Progenitor cell of endocrine pancreas (in vitro differentiated cells): ENCODE measurements around the gene MIS12. TPM values are rescaled to one million over a fixed set of nuclear protein-coding genes. Genes with fewer than 3 reads are reported as not detected.

ENCODE experiments used
- DNase-seq: peaks from one replicate; pipeline ENCODE4 v3.0.0; 2021; ENCODE audit warnings: low spot score; ENCODE audit not compliant: unreplicated experiment
- H3K27ac Mint-ChIP-seq: 2 replicates; pipeline ENCODE4 v1.8.0; 2021; ENCODE audit warnings: mild to moderate bottlenecking, moderate library complexity, mixed read lengths
- H3K27me3 Mint-ChIP-seq: 2 replicates; pipeline ENCODE4 v1.8.0; 2021; ENCODE audit warnings: mixed read lengths
- H3K36me3 Mint-ChIP-seq: 2 replicates; pipeline ENCODE4 v1.8.0; 2022; ENCODE audit warnings: mixed read lengths; ENCODE audit not compliant: insufficient read depth
- H3K4me1 Mint-ChIP-seq: 2 replicates; pipeline ENCODE4 v1.8.0; 2021; ENCODE audit warnings: low read depth, mixed read lengths
- H3K4me3 Mint-ChIP-seq: 2 replicates; pipeline ENCODE4 v1.8.0; 2021; ENCODE audit warnings: low read depth, mild to moderate bottlenecking, moderate library complexity, mixed read lengths
- H3K9me3 Mint-ChIP-seq: 2 replicates; pipeline ENCODE4 v1.8.0; 2021; ENCODE audit warnings: low read depth, mixed read lengths
- total RNA-seq: library from RNA; stranded (reverse); gene quantifications from 2 replicates; pipeline ENCODE4 v1.2.1, GENCODE V29; 2021
- TF ChIP-seq, protein P1 (sequence below): fragments of 200-600 bp; sonication (generic); IDR thresholded peaks from one replicate; pipeline ENCODE4 v1.5.0; 2021; ENCODE audit warnings: antibody characterized with exemption, mild to moderate bottlenecking; ENCODE audit not compliant: unreplicated experiment

MIS12 gene
- total RNA-seq, 1 donor from 2014 or later, result 27.4 TPM

DNA sequence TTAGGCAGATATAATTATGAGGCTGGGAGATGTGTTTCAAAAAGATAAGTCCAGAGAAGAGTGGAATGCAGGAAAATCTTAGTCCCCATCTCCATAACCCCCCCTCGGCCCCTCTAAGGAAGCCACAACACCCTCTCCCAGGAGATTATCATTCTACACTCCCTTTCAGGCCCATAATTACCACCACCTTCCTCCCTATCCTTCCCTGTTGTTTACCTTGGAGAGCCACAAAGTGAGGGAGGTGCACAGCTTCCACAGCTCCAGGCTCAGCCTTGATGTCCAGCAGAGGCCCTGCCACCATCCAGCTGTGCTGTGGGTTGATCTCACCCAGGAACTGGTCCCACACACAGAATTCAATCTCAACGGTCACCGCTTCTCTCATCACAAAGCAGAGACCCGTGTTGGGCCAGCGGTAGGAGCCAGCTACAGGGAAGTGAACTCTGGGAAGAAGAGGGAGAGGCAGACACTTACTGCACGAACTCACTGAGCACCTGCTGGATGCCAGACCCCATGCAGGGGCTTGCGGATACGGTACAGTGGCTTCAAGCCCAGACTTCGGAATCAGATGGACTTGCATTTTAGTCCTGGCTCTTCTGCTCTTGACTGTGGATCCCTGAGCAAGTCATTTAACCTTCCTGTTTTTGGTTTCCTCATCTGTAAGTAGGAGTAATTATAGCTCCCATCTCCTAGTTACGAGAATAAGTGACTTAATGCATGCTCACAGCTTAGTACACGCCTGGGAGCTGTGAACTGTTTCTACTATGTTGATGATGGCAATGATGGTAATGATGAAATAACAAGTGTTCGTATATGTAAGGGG, 44.1 kb downstream of the MIS12 start:
- DNase-seq, result no peak
- H3K27me3 Mint-ChIP-seq, result peaks cover 6% of the 10 kb centered on the region
- H3K36me3 Mint-ChIP-seq, result no peaks in the 10 kb centered on the region
- H3K4me3 Mint-ChIP-seq, result no peak overlapping the region
- TF ChIP-seq, protein P1, sequence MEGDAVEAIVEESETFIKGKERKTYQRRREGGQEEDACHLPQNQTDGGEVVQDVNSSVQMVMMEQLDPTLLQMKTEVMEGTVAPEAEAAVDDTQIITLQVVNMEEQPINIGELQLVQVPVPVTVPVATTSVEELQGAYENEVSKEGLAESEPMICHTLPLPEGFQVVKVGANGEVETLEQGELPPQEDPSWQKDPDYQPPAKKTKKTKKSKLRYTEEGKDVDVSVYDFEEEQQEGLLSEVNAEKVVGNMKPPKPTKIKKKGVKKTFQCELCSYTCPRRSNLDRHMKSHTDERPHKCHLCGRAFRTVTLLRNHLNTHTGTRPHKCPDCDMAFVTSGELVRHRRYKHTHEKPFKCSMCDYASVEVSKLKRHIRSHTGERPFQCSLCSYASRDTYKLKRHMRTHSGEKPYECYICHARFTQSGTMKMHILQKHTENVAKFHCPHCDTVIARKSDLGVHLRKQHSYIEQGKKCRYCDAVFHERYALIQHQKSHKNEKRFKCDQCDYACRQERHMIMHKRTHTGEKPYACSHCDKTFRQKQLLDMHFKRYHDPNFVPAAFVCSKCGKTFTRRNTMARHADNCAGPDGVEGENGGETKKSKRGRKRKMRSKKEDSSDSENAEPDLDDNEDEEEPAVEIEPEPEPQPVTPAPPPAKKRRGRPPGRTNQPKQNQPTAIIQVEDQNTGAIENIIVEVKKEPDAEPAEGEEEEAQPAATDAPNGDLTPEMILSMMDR, result no peak
- no peaks in the 10 kb centered on the region for H3K9me3 Mint-ChIP-seq
- H3K27ac Mint-ChIP-seq, result no peak overlapping the region
- peaks cover 8% of the 10 kb centered on the region for H3K4me1 Mint-ChIP-seq

DNA sequence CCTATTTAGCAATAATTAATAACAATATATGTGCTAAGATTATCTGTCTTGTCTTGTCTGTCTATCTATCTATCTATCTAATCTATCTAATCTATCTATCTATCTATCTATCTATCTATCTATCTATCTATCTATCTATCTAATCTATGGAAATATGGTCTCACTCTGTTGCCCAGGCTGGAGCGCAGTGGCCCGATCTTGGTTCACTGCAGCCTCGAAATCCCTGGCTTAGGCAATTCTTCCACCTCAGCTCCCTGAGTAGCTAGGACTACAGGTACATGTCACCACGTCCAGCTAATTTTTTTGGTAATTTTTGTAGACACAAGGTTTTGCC, 44.7 kb downstream of the MIS12 start:
- no peaks in the 10 kb centered on the region for H3K36me3 Mint-ChIP-seq
- peaks cover 8% of the 10 kb centered on the region for H3K4me1 Mint-ChIP-seq
- H3K27me3 Mint-ChIP-seq, result peaks cover 6% of the 10 kb centered on the region
- no peaks in the 10 kb centered on the region for H3K9me3 Mint-ChIP-seq
- TF ChIP-seq, protein P1, result no peak
- no peak overlapping the region for H3K27ac Mint-ChIP-seq
- H3K4me3 Mint-ChIP-seq, result no peak overlapping the region
- DNase-seq, result no peak

DNA sequence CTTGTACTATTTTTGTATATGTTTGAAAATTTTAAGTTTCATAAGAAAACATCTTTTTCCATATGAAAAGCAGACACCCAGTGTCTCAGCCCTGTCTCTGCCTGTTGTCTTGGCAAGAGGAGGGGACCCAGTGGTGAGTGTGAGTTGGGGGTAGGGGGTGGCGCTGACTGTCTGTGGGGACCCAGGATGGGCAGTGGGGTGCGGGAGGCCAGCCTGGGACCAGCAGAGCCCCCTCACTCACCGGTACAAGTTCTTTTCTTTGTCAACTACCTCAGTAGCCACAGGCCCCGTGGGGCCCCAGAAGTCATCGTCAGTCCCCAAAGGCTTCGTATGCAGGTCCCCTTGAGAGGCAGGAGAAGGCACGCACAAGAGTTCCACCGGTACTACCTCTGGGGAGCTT, 46.2 kb downstream of the MIS12 start:
- Mint-ChIP-seq H3K9me3 (no peaks in the 10 kb centered on the region), H3K36me3 (no peaks in the 10 kb centered on the region), H3K4me1 (no peaks in the 10 kb centered on the region), H3K4me3 (no peak overlapping the region), H3K27me3 (peaks cover 6% of the 10 kb centered on the region), H3K27ac (no peak overlapping the region)
- no peak for DNase-seq
- TF ChIP-seq, protein P1, result no peak

DNA sequence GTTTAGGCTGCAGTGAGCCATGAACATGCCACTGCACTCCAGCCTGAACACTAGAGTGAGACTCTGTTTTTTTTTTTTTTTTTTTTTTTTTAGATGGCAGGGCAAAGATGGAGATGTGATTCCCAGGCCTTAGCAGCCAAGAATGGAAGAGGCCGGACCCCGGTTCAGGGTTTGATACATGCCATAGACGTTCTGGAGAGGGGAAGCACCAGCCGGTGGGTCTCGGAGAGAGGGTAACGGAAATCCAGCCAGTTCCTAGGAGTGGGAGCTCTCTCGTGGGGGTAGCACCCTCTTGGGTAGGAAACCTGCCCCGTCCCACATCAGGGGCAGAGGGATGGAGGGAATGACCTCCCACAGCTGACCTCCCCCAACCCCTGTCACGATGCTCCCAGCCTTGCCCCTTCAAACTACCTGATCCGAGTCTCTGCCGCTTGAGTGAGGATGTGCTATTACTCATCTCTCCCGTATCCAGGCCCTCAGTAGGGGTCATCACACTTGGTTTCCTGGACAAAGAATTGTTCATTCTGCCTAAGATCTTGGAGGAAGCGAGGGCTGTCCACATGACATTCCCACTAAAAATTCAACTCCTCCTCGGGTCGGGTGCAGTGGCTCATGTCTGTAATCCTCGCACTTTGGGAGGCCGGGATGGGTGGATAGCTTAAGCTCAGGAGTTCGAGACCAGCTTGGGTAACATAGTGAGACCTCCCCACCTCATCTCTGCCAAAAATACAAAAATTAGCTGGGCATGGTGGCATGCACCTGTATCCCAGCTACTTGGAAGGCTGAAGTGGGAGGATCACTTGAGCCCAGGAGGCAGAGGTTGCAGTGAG, 47.3 kb downstream of the MIS12 start:
- peaks cover 6% of the 10 kb centered on the region for H3K27me3 Mint-ChIP-seq
- no peak overlapping the region for H3K4me3 Mint-ChIP-seq
- H3K36me3 Mint-ChIP-seq, result no peaks in the 10 kb centered on the region
- H3K9me3 Mint-ChIP-seq, result no peaks in the 10 kb centered on the region
- TF ChIP-seq, protein P1, result no peak
- no peaks in the 10 kb centered on the region for H3K4me1 Mint-ChIP-seq
- no peak overlapping the region for H3K27ac Mint-ChIP-seq
- DNase-seq, result no peak

DNA sequence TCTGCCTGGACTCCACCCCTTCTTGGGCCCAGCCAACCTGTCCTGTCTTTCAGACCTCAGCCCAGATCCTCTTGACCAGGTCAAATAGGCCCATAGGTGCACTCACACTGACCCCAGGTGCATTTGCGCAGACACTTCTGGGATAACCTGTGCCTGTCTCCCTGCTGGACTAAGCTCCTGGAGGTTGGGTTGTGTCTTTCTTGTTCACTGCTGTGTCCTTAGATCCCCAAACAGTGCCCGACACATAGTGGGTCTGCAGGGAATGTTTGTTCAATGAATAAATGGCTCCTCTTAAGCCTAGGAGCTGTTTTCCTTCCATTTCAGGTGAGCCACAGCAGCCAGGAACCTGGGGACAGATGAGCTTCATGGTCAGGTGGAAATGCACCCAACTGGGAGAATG, 49.1 kb downstream of the MIS12 start:
- Mint-ChIP-seq H3K4me3 (no peak overlapping the region), H3K4me1 (no peaks in the 10 kb centered on the region), H3K27ac (no peak overlapping the region), H3K36me3 (no peaks in the 10 kb centered on the region), H3K27me3 (peaks cover 9% of the 10 kb centered on the region), H3K9me3 (no peaks in the 10 kb centered on the region)
- no peak for DNase-seq
- TF ChIP-seq, protein P1, result no peak
